GM10847 (cell line): ENCODE results near the gene IGF2.

Experiments
- POLR2A ChIP-seq: IDR thresholded peaks from 2 replicates; pipeline ENCODE4 v1.6.1; 2011; ENCODE audit not compliant: insufficient read length; ENCODE audit errors: extremely low read depth

The IGF2 gene

DNA sequence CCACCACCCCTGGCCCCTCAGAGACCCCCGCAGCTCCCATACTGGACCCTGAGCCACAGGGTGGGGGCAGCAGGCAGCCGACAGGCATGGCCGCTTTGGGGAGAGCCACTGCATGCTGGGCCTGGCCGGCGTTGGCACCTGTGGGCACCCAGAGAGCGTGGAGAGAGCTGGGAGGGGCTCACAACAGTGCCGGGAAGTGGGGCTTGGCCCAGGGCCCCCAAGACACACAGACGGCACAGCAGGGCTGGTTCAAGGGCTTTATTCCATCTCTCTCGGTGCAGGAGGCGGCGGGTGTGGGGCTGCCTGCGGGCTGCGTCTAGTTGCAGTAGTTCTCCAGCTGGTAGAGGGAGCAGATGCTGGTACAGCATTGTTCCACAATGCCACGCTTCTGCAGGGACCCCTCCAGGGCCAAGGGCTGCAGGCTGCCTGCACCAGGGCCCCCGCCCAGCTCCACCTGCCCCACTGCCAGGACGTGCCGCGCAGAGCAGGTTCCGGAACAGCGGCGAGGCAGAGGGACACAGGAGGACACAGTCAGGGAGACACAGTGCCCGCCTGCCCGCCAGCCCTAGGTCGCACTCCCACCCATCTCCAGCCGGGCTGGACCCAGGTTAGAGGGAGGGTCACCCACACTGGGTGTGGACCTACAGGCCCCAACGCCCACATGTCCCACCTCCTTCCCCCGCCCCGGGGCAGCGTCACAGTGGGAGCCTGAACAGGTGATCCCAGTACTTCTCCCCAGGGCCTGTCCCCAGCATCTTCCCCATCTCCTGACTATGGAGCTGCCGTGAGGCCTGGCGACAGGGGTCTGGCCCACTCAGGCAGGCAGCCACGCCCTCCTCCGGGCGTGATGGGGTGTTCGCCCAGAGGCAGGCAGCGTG lies 20.6 kb upstream of the IGF2 start:
- TF ChIP-seq POLR2A = no peak

DNA sequence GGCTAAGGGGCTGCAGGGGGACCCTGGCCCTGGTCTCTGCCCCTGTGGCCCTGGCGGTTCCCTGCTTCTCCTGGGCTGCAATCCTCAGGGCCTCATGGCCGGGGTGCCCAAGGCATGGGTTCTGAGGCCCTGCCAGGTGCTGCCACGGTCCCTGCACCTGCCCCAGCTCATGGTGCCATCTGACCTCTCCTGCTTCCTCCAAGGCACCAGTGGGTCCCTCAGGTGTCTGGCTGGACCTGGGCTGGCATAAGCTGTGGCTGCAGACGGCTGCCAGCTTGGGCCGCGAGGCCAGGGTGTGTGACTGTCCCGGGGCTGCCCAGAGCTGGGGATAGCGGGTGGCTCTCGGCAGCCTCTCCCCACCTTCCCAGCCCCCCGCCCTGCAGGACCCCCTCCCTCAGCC lies 19.8 kb upstream of the IGF2 start:
- TF ChIP-seq POLR2A = no peak

DNA sequence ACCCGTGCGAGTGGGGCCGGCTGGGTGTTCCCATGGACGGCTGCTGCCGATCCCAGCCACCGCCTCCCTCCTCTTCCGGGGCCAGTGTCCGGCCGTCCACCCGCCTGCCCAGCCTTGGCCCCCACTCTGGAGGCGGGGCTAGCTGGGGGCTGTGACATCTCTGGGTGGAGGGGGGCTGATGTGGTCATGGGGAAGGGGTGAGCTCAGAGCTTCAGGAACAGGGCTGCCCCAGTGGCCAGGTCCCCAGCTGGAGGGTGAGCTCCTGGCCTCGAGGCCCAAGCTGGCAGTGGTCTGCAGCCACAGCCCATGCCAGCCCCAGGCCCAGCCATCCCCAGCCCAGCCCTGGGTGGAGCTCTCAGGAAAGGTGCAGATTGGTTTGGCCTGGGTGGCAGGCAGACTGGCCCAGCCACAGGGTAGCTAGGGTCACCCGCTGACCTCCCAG lies 19.1 kb upstream of the IGF2 start:
- TF ChIP-seq POLR2A = no peak

DNA sequence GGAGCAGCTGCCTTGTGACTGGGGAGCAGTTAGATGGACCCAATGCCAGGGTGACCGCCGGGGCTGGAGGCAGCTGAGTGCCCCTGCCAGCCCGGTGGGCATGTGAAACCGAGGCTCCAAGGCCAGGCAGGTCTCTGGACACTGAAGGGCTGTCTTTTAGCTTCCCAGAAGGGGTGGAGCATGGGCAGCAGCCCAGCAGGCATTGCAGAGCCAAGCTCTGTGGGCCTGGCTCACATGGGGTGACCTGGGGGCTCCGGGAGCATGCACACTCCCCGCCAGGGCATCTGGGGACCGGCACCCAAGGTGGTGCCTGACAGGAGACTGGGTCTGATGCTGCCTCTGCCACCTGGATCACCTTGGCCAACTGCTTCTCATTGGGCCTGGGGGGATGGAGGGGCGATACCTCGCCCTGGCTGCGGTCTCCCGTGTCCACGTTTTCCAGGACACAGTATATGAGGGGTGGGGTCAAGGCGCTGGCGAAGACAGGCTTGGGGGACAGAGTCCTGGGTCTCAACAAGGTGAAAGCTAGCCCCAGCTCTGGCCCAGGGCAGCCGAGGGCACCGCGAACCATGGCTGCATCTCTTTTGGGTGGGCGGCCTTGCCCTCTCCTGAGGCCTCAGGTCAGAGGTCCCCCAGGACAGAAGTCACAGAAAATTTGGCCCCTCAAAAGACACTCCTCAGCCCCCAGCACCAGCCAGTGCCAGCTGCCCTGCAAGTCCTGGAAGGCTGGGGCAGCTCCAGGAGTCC lies 18.3 kb upstream of the IGF2 start:
- TF ChIP-seq POLR2A = no peak

DNA sequence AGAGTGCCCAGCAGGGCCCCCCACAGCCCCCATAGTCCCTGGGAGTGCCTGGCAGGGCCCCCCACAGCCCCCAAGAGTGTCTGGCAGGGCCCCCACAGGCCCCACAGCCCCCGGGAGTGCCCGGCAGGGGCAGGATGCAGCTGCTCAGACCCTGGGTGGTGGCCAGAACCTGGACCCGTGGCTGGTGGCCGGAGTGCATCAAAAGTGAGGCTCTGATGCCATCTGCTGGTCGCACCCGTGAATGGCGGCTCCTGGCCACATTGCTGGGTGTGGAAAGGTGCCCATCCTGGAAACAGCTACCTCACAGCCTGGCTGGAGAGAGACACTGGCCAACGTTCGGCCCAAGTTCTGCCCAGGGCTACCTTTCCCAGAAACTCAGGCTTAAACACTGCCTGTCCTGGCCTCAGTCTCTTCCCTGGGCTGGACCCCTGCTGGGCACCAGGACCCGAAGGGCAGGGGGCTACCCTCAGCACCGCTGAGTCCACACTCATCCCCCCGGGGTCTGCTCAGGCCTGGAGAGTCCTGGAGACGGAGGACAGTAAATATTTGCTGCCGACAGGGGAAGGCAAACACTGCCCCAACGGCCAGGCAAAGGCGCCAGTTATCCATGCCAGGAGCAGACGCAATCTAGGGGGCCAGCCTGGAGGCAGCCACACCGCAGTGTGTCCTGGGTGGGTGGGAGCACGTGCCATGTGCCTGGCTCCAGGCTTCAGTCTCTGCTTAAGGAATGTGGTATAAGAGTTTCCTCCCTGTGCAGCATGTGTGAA lies 17.4 kb upstream of the IGF2 start:
- no peak for TF ChIP-seq POLR2A

DNA sequence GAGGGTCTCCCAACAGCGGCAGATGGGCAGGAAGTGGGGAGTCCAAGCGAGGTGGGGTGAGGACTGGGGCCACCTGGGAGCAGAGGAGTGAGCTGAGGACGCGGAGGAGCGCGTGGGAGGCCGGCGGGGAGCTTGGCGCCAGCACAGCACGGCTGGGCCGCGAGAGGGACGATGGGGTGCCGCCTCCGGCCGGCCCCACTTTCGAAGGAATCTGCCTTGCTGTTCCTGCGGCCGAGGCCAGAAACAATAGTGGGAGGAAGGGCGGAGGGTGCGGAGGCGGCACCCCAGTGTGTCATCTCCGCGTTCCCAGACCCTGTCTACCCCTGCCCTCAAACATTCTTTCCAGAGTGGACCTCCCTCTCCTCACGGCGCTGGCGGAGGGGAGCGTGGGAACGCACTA lies 16.3 kb upstream of the IGF2 start:
- no peak for TF ChIP-seq POLR2A

DNA sequence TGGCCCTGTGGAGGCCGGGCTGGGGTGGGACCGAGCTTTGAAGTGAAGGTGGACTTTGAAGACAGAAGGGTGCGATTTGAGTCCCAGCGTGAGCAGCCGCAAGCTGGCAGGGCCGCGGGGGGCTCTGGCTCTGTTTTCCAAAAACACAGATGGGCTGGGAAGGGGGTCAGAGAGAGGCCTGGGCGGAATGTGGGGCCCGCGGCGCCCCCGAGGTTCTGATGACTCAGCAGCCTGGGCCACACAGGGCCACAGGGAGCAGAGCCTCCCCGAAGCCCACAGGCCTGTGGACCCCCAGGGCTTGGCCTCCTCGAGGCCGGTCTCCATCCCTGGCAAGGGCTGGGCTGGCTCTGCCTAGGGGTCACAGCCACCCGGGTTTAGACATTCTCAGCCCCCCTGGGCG lies 15.7 kb upstream of the IGF2 start:
- TF ChIP-seq POLR2A = no peak

DNA sequence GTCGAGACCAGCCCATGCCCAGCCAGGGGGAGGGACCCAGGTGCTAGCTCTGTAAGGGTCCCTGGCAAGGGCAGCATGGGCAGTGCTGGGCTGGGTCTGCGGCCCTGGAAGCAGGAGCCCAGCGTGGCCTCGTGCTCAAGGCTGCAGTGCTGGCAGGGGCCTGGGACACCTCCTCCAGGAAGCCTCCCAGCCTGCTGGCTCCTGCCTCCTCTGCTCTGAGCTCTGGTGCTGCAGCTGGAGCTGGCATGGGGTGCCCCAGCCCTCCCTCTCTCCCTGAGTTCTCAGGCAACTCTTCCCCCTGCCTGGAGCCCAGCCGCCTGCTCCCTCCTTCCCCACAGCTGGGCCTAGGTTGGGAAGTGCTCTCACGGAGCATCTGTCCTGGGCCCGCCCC lies 15.0 kb upstream of the IGF2 start:
- TF ChIP-seq POLR2A = no peak

DNA sequence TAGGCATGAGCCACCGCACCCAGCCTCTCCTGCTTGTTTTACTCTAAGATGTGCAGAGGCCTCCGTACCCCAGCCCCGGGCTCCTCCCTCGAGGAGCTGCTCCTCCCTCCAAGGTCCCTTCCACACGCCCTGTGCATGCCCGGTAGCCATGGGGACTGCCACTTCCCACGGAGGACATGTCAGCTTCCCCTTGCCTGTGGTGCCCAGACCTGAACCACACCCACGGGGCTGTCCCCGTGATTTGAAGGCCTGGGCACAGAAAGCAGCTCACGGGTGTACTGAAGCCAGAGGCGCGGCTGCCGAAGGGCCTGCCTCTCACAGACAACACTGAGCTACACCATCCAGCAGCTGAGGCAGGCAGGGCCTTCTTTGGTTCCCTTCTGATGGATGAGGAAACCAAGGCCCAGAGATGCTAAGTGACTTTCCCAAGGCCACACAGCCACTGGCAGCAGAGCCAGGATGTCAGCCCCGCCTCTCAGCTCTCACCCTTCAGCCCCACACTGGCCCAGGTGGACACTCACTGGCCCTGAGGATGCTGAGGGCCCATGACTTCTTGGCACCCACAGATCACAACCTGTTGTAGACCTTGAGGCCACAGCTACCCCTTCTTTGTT lies 14.5 kb upstream of the IGF2 start:
- no peak for TF ChIP-seq POLR2A

DNA sequence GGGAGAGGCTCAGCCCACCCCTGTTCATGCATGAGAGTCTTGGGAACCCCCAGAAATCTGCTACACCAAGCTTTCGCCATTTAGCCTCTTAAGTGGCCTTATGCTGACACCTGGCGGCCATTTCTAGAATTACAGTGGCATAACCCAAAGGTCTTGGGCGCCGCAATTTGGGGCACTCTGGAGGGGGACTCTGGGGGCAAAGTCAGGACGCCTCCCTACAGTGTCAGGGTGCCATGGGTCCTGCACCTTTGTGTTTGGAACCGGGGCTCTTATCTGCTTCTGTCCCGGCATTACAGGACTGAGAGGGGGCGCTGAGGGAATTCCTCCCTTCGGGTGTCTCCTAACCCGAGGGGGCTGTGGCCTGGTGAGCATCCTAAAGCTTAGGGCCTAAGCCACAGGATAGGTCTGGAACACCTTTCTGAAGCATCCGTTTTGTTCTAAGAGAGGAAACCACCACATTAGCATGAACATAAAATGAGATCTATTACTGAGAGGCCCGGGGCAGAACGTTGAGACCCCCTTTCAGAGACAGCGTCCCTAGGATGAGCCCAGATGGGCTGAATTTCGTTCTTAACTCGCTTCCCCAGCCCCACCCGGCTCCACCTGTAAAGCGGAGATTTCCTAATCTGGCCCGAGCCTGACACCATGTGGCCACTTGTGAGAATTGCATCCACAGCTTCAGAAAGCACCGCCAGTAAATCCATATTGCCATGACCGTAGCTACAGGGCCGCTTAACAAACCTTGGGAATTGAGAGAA lies 12.5 kb upstream of the IGF2 start:
- no peak for TF ChIP-seq POLR2A

DNA sequence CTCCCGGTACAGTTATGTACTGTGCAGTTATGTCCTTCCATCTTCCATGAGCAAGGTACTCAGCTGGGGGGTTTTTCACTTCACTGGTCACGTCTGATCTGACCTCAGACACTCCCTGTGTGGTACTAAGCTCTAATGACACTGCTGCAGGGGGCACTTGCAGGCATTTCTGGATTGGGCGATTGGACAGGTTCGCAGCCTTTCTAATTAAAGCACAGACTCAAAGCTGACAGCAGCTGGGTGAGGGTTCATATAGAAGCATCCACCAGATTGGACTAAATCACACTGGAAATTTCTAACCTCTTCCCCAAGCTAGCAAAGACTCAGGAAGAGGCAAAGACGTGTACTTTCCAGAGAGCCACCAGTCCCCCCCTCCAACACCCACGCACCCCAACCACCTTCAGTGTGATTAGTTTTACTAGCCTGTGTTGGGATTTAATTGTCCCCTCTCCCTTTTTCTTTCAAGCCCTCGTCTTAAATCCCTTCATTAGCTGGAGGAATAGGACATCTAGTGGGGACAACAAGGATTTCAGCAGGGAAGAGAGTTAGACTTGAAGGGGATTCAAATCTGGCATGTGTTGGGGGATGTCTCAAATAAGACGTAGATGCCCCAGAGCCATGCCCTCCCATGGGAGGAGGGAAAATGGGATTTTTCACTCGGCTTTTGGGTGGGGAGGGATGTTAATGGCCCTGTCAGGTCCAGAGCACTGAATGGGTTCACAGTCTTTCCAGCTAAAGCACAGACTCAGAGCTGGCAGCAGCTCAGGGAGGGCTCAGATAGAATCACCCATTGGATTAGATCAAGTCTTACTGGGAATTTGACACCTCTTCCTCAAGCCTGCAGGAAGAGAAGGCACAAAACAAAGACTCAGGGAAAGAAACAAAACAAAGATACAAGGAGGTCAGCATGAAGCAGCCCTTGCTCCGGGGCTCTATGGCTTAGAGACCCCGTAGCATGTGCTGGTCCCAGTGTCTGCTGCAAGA lies 11.0 kb upstream of the IGF2 start:
- no peak for TF ChIP-seq POLR2A

DNA sequence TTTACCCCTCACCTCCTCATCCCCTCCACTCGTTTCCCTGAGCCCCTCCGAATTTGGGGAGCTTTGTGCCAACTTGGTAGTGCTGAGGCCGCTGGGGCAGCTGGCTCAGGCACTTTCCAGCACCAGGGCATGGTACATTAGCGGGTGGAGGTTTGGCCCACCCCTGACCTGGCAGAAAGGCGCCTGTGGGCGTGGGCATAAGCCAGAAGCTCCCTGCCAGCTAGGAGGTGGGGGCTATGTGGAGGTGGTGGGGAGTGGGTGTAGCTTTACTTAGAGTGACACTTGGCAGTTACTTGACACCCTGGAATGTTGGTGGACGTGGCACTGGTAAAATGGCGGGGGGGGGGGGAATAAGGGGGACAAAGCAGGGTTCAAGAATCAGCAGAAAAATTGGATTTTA lies 10.3 kb upstream of the IGF2 start:
- no peak for TF ChIP-seq POLR2A

DNA sequence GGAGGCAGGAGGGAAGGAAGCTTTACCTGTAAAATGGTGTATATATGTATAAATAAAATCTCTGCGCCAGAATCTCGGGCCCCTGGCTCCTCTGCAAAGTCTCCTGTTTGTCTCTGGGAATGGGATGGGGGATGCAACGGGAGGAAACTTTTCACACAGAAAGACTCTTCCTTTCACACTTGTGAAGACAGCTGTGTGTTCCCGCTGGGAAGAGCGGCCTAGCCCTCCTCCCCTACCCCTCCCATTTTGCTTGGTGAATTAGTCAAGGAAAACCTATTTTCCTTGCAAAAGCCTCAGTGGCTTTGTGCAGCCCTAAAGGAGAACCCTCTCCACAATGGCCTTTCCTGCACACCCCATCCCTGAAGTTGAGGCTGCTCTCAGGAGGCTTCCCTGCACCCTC lies 9.4 kb upstream of the IGF2 start:
- TF ChIP-seq POLR2A = no peak
